ENCODE data around the gene ACOX3. TPM values are rescaled to one million over a fixed set of nuclear protein-coding genes. Genes with fewer than 3 reads are reported as not detected.

ACOX3 gene
- polyA plus RNA-seq, 2 of the 4 experiments (the other 2 are of a cell fraction): 4.9 to 8.2 TPM

DNA sequence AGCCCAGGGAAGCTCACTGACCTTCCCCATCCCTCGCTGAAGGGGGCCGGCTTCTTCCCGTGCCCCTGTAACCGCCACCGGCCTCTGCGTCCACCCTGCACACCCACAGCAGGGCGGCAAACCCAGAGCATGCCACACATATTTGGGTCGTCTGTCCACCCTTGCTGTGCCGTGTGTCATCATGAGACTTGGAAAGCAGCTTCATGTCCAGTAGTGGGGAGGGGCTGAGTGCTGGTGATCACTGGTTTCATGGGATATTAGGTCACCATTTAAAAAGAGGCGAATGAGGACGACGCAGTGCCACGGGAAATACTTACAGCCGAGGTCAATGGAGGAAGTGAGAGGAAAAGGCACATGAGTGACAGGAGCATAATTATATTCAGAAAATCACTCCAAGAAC is 96.1 kb downstream of the ACOX3 start:
- TF ChIP-seq ZSCAN20 (CRISPR knock-in tag; IDR thresholded peaks at IDR 0.05): no peak
- POLR2A ChIA-PET: no interaction called here
- CTCF ChIA-PET: interaction anchor here (1.2 to 1.7 kb wide), 3 partner anchors 10 to 77 kb away, joined by 3 to 6 read pairs (median 5); no protein-coding TSS in a partner anchor
- Histone ChIP-seq H3K27ac (no peak overlapping the region), H3K9me3 (no peaks in the 10 kb centered on the region), H3K4me2 (no peak overlapping the region), H3K4me3 (no peak overlapping the region), H3K4me1 (no peaks in the 10 kb centered on the region)
- FAIRE-seq (no peak), DNase-seq (ENCODE audit: low read depth in 1 of 2, low spot score in 1 of 2) (no peak), ATAC-seq (no peak)
- 79% methylated on average over 14 of the region's 14 CpGs for WGBS (ENCODE audit: missing lambda C conversion rate)

DNA sequence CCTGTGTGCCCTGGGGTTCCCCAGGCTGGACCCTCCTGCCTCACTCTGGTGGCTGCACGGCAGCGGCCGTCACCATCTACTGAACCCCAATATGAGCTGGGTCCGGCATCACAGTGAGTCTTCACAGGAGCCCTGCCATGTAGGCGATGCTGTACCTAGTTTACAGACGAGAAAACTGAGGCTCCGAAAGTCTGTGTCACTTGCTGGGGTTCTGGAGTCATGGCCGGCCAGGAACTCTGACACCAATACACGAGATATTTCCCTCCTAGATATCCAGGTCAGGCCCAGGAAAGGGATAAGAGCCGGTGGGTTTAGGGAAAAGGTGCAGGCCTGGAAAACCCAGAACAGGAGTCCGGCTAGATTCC is 96.6 kb downstream of the ACOX3 start:
- H3K4me2 ChIP-seq: no peak overlapping the region
- H3K4me3 ChIP-seq: no peak overlapping the region
- TF ChIP-seq BHLHE40 (IDR thresholded peaks at IDR 0.05; ENCODE audit: low read depth, low read length): no peak
- no peak for TF ChIP-seq TFCP2L1 (CRISPR knock-in tag; IDR thresholded peaks at IDR 0.05)
- no peak for TF ChIP-seq RNF2 (IDR thresholded peaks at IDR 0.05; ENCODE audit: borderline replicate concordance, low read depth)
- no peak for TF ChIP-seq ZFP36 (IDR thresholded peaks at IDR 0.05; ENCODE audit: borderline replicate concordance, partially characterized antibody)
- TF ChIP-seq JUN (IDR thresholded peaks at IDR 0.05): no peak
- TF ChIP-seq NR3C1 (IDR thresholded peaks at IDR 0.05): no peak
- TF ChIP-seq HEYL (CRISPR knock-in tag; IDR thresholded peaks at IDR 0.05): no peak
- no peak for TF ChIP-seq RAD21 (conservative IDR thresholded peaks at IDR 0.05 in 1 of 2, IDR thresholded peaks at IDR 0.05 in 1 of 2)
- TF ChIP-seq KDM5A (IDR thresholded peaks at IDR 0.05): no peak
- TF ChIP-seq HMGXB4 (CRISPR knock-in tag; IDR thresholded peaks at IDR 0.05; ENCODE audit: borderline replicate concordance): no peak
- no peak for TF ChIP-seq ZSCAN20 (CRISPR knock-in tag; IDR thresholded peaks at IDR 0.05)
- TF ChIP-seq SMC3 (IDR thresholded peaks at IDR 0.05): no peak
- no peak for TF ChIP-seq MYC (IDR thresholded peaks at IDR 0.05; ENCODE audit: borderline replicate concordance, low read length)
- TF ChIP-seq ESRRA (IDR thresholded peaks at IDR 0.05; ENCODE audit: borderline replicate concordance, low read length): no peak
- no peak for TF ChIP-seq POLR2A (IDR thresholded peaks at IDR 0.05; ENCODE audit: low read length)
- TF ChIP-seq CBX8 (IDR thresholded peaks at IDR 0.05): no peak
- no peak for TF ChIP-seq ZC3H11A (IDR thresholded peaks at IDR 0.05)
- TF ChIP-seq CHD2 (IDR thresholded peaks at IDR 0.05; ENCODE audit: low read length, partially characterized antibody): no peak
- no peak for TF ChIP-seq E2F6 (IDR thresholded peaks at IDR 0.05; ENCODE audit: borderline replicate concordance, low read depth)
- FAIRE-seq (no peak), ATAC-seq (no peak), DNase-seq (ENCODE audit: low read depth in 1 of 2, low spot score in 1 of 2) (no peak)
- ChIA-PET CTCF (interaction anchor here (1.2 to 1.7 kb wide), 3 partner anchors 9 to 77 kb away, joined by 3 to 6 read pairs (median 5); no protein-coding TSS in a partner anchor), POLR2A (no interaction called here)
- no peaks in the 10 kb centered on the region for H3K4me1 ChIP-seq
- H3K27ac ChIP-seq: no peak overlapping the region
- WGBS (ENCODE audit: missing lambda C conversion rate): 80% methylated on average over 9 of the region's 11 CpGs
- H3K9me3 ChIP-seq: no peaks in the 10 kb centered on the region

DNA sequence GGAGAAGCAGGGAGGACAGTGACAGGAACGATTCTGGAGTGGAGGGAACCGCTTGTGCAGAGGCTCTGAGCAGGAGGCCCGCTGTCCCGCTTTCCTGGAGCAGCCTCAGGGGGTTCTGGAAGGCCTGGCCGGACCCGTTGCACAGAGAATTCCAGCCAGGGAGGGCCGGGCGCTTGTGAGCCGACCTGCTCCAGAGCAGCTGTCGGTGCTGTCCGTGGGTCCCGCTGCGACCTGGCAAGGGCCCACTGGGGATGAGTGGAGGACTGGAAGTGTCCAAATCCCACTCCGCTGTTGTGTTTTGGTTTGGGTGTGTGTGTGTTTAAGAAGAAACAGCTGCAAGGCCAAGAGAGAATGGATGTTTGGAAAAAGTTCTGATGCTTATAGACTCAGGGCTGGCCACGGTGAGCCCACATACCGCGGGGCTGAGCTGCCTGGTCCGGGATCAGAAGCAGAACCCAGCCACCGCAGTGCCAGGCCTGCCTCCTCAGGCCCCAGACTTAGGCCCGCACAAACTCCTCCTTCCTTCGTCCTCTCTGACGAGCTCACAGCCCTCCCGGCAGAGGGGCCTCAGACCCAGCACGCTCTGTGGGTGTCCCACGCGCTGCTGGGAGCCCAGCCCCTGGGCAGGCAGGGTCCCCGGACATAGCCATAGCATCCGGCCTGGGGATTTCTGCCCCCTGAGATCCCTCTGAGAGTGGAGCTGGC is 97.1 kb downstream of the ACOX3 start:
- ChIA-PET CTCF (interaction anchor here (1.2 to 1.7 kb wide), 3 partner anchors 9 to 76 kb away, joined by 3 to 6 read pairs (median 5); no protein-coding TSS in a partner anchor), POLR2A (no interaction called here)
- no peak for ATAC-seq
- DNase-seq (ENCODE audit: low read depth in 1 of 2, low spot score in 1 of 2): no peak
- H3K9me3 ChIP-seq: no peaks in the 10 kb centered on the region
- H3K4me2 ChIP-seq: no peak overlapping the region
- WGBS (ENCODE audit: missing lambda C conversion rate): 82% methylated on average over 14 of the region's 28 CpGs
- no peak for FAIRE-seq
- H3K4me1 ChIP-seq: no peaks in the 10 kb centered on the region
- H3K4me3 ChIP-seq: no peak overlapping the region
- TF ChIP-seq RAD21 (conservative IDR thresholded peaks at IDR 0.05 in 1 of 2, IDR thresholded peaks at IDR 0.05 in 1 of 2): no peak
- H3K27ac ChIP-seq: no peak overlapping the region
